Measurements from ENCODE around the gene NOP53. TPM values are rescaled to one million over a fixed set of nuclear protein-coding genes. Genes with fewer than 3 reads are reported as not detected.

Gene NOP53
- total and polyA plus RNA-seq, 9 of the 15 experiments (the other 6 are each of a cell fraction or from before 2014, with no cell fraction given), result 6.5 to 274 (median 145) TPM

GRCh38 chr19:47729468-47729798 lies 15.9 kb upstream of the NOP53 start (continued):
- TF ChIP-seq ZNF445 (CRISPR knock-in tag; IDR thresholded peaks at IDR 0.05; ENCODE audit: low read depth) (no peak), NR2C1 (IDR thresholded peaks at IDR 0.05) (no peak), NR2C1 (tag; IDR thresholded peaks at IDR 0.05) (no peak), CXXC5 (CRISPR knock-in tag; IDR thresholded peaks at IDR 0.05) (no peak), ZNF212 (CRISPR knock-in tag; IDR thresholded peaks at IDR 0.05) (no peak), XRCC3 (IDR thresholded peaks at IDR 0.05) (no peak), PHB2 (IDR thresholded peaks at IDR 0.05; ENCODE audit: low read depth) (no peak), ZC3H11A (IDR thresholded peaks at IDR 0.05; ENCODE audit: low read depth, low read length) (no peak), DDX20 (tag; IDR thresholded peaks at IDR 0.05; ENCODE audit: low read depth) (no peak), CREB1 (IDR thresholded peaks at IDR 0.05) (no peak), CREB1 (CRISPR knock-in tag; IDR thresholded peaks at IDR 0.05) (no peak), HNRNPLL (IDR thresholded peaks at IDR 0.05; ENCODE audit: low read depth, low read length, poor library complexity, severe bottlenecking) (no peak), ZNF124 (CRISPR knock-in tag; IDR thresholded peaks at IDR 0.05) (no peak), SREBF2 (CRISPR knock-in tag; IDR thresholded peaks at IDR 0.05) (no peak), GABPB1 (CRISPR knock-in tag; IDR thresholded peaks at IDR 0.05) (no peak), FOSL1 (tag; conservative IDR thresholded peaks at IDR 0.05) (peak; percentile 90), THAP7 (CRISPR knock-in tag; IDR thresholded peaks at IDR 0.05) (no peak), ZNF239 (CRISPR knock-in tag; IDR thresholded peaks at IDR 0.05) (no peak), SNIP1 (IDR thresholded peaks at IDR 0.05; ENCODE audit: low read depth) (no peak), CBFB (CRISPR knock-in tag; IDR thresholded peaks at IDR 0.05) (no peak), ETV1 (tag; conservative IDR thresholded peaks at IDR 0.05; ENCODE audit: low read depth) (0 out of 2 replicates have a peak, but pooled peaks have one; percentile 33), DNMT1 (IDR thresholded peaks at IDR 0.05) (no peak), WHSC1 (IDR thresholded peaks at IDR 0.05; ENCODE audit: low read length) (no peak), NELFE (IDR thresholded peaks at IDR 0.05; ENCODE audit: insufficient read depth, insufficient read length) (no peak), ZFP30 (CRISPR knock-in tag; IDR thresholded peaks at IDR 0.05; ENCODE audit: borderline replicate concordance) (no peak), TAF1 (IDR thresholded peaks at IDR 0.05; ENCODE audit: control insufficient read depth, extremely low read depth, insufficient read depth, low read length, severe bottlenecking) (peak; percentile 20), RB1 (IDR thresholded peaks at IDR 0.05; ENCODE audit: low read depth) (no peak), KAT2B (IDR thresholded peaks at IDR 0.05; ENCODE audit: low read depth, low read length) (no peak), TBL1XR1 (IDR thresholded peaks at IDR 0.05; ENCODE audit: low read length in 2 of 2) (0 out of 4 replicates have a peak, but pooled peaks of 1 of the 2 experiments have one; percentile 48), SLC30A9 (CRISPR knock-in tag; IDR thresholded peaks at IDR 0.05) (no peak), STAT6 (CRISPR knock-in tag; IDR thresholded peaks at IDR 0.05) (no peak)
